HG03097 (cell line): ENCODE measurements around the gene MPEG1.

Experiments used
- ATAC-seq: cut with Tn5 transposase; IDR thresholded peaks from one replicate; pipeline ENCODE4 v1.9.1; 2021; ENCODE audit not compliant: unreplicated experiment, low FRiP score

Gene MPEG1

GRCh38 chr11:59218893-59219292 lies 6.2 kb upstream of the MPEG1 start:
- ATAC-seq: no peak

GRCh38 chr11:59218319-59218718 lies 5.6 kb upstream of the MPEG1 start:
- ATAC-seq: no peak

GRCh38 chr11:59216641-59217564 lies 4.2 kb upstream of the MPEG1 start:
- peak; percentile 92 for ATAC-seq

- no peak for ATAC-seq
These were observed 1.6 kb upstream of the MPEG1 start for GRCh38 chr11:59214141-59214893.

- no peak for ATAC-seq
These were observed 505 bp downstream of the MPEG1 start for GRCh38 chr11:59212222-59212621.

- no peak for ATAC-seq
These were observed 3.8 kb downstream of the MPEG1 start for GRCh38 chr11:59208956-59209355.

- ATAC-seq: peak; percentile 48
These were observed 4.7 kb downstream of the MPEG1 start for GRCh38 chr11:59207988-59208451.

GRCh38 chr11:59206635-59207034 lies 6.1 kb downstream of the MPEG1 start:
- no peak for ATAC-seq

- no peak for ATAC-seq
These were observed 7.1 kb downstream of the MPEG1 start for GRCh38 chr11:59205648-59206047.

GRCh38 chr11:59204746-59205145 lies 8.0 kb downstream of the MPEG1 start:
- ATAC-seq: no peak

- ATAC-seq: no peak
These were observed 11.4 kb downstream of the MPEG1 start for GRCh38 chr11:59201353-59201752.

- no peak for ATAC-seq
These were observed 12.3 kb downstream of the MPEG1 start for GRCh38 chr11:59200423-59200746.

GRCh38 chr11:59199546-59200422 lies 12.9 kb downstream of the MPEG1 start:
- ATAC-seq: no peak

GRCh38 chr11:59198726-59199125 lies 14.0 kb downstream of the MPEG1 start:
- no peak for ATAC-seq

GRCh38 chr11:59197991-59198390 lies 14.7 kb downstream of the MPEG1 start:
- no peak for ATAC-seq

- ATAC-seq: no peak
These were observed 15.9 kb downstream of the MPEG1 start for GRCh38 chr11:59196777-59197176.

- no peak for ATAC-seq
These were observed 17.1 kb downstream of the MPEG1 start for GRCh38 chr11:59195586-59195985.

GRCh38 chr11:59193587-59194130 lies 19.1 kb downstream of the MPEG1 start:
- ATAC-seq: no peak

- ATAC-seq: no peak
These were observed 20.2 kb downstream of the MPEG1 start for GRCh38 chr11:59192446-59193020.

GRCh38 chr11:59191890-59192289 lies 20.8 kb downstream of the MPEG1 start:
- ATAC-seq: no peak
